GM06990 (cell line): Measurements from ENCODE around the gene ADAMTS18.

Source experiments
- DNase-seq: peaks from one replicate; pipeline ENCODE4 v3.0.0-alpha.2; 2011; ENCODE audit not compliant: insufficient read length; ENCODE audit errors: extremely low read depth
- H3K27me3 ChIP-seq: replicated peaks from 2 replicates; pipeline ENCODE4 v1.6.0; 2011; ENCODE audit warnings: low read length; ENCODE audit not compliant: control insufficient read depth, insufficient read depth
- H3K36me3 ChIP-seq: 2 replicates; pipeline ENCODE4 v1.5.1; 2011; ENCODE audit warnings: low read length; ENCODE audit not compliant: control insufficient read depth, insufficient read depth
- H3K4me3 ChIP-seq: replicated peaks from 2 replicates; pipeline ENCODE4 v1.5.1; 2011; ENCODE audit warnings: low read depth, mild to moderate bottlenecking, control low read depth, low read length
- CTCF ChIP-seq: IDR thresholded peaks from 2 replicates; pipeline ENCODE4 v1.5.1; 2011; ENCODE audit warnings: low read length, control low read depth, mild to moderate bottlenecking, inconsistent platforms; ENCODE audit not compliant: insufficient read depth, poor library complexity, severe bottlenecking

The ADAMTS18 gene

GRCh38 chr16:77409311-77409710 lies 25.5 kb downstream of the ADAMTS18 start:
- no peak for DNase-seq

GRCh38 chr16:77408607-77409006 lies 26.2 kb downstream of the ADAMTS18 start:
- no peak for TF ChIP-seq CTCF
- H3K36me3 ChIP-seq, result no peaks in the 10 kb centered on the region
- no peaks in the 10 kb centered on the region for H3K27me3 ChIP-seq
- peak; percentile 51 for DNase-seq
- no peak overlapping the region for H3K4me3 ChIP-seq

More at GRCh38 chr16:77409311-77409710, 25.5 kb downstream of the ADAMTS18 start:
- no peaks in the 10 kb centered on the region for H3K36me3 ChIP-seq
- no peak overlapping the region for H3K4me3 ChIP-seq
- no peaks in the 10 kb centered on the region for H3K27me3 ChIP-seq
- TF ChIP-seq CTCF, result no peak

- peak; percentile 11 for TF ChIP-seq CTCF
- no peak overlapping the region for H3K4me3 ChIP-seq
- no peak for DNase-seq
- H3K36me3 ChIP-seq, result no peaks in the 10 kb centered on the region
- H3K27me3 ChIP-seq, result no peaks in the 10 kb centered on the region
These were observed 28.2 kb downstream of the ADAMTS18 start for GRCh38 chr16:77406680-77407079.

- TF ChIP-seq CTCF, result no peak
- Histone ChIP-seq H3K36me3 (no peaks in the 10 kb centered on the region), H3K27me3 (no peaks in the 10 kb centered on the region), H3K4me3 (no peak overlapping the region)
- DNase-seq, result no peak
These were observed 30.1 kb downstream of the ADAMTS18 start for GRCh38 chr16:77404775-77405174.

GRCh38 chr16:77403732-77404131 lies 31.1 kb downstream of the ADAMTS18 start:
- H3K36me3 ChIP-seq, result no peaks in the 10 kb centered on the region
- no peak for TF ChIP-seq CTCF

GRCh38 chr16:77402672-77403071 lies 32.2 kb downstream of the ADAMTS18 start:
- no peak for DNase-seq
- Histone ChIP-seq H3K4me3 (no peak overlapping the region), H3K36me3 (no peaks in the 10 kb centered on the region), H3K27me3 (no peaks in the 10 kb centered on the region)
- TF ChIP-seq CTCF, result no peak

More at GRCh38 chr16:77403732-77404131, 31.1 kb downstream of the ADAMTS18 start:
- DNase-seq, result no peak
- no peaks in the 10 kb centered on the region for H3K27me3 ChIP-seq
- H3K4me3 ChIP-seq, result no peak overlapping the region
